HG02623 (cell line): Measurements from ENCODE around the gene CAPS.
"Not testable (repeated sequence)": the region's sequence is repeated elsewhere in the genome, so short reads cannot be mapped to it uniquely, and the experiment has no call there.

Experiments used
- ATAC-seq: cut with Tn5 transposase; IDR thresholded peaks from one replicate; pipeline ENCODE4 v1.9.1; 2021; ENCODE audit warnings: moderate library complexity; ENCODE audit not compliant: unreplicated experiment

The CAPS gene

DNA sequence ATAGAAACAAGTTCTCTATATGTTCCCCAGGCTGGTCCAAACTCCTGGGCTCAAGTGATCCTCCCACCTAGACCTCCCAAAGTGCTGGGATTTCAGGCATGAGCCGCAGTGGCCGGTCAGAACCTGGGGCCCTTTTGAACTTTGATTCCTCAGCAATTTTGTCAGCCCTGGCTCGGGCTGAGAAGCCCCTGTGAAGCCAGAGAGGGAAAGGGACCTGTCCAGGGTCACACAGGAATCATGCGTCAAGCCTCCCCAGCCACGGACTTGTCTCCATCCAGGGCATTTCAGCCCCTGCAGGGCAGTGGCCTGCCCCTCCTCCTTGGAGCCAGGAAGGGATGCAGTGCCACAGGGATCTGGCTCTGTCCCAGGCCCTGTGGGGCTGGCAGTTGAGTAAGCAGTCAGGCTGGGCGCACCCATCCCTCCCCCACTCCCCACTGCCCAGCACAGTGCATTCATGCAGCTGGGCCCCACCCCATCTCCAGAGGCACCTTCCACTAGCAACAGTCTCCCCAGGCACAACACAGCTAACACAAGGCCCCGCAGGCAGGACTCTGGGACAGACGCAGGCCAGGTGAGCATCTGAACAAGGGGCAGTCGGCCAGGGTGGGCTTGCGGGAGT is at the start of gene CAPS:
Gene CAPS (plus strand): TSS at position 516 of the 619 bp plus-strand sequence. CDS start 153 bp downstream, outside the sequence.
- no peak for ATAC-seq

DNA sequence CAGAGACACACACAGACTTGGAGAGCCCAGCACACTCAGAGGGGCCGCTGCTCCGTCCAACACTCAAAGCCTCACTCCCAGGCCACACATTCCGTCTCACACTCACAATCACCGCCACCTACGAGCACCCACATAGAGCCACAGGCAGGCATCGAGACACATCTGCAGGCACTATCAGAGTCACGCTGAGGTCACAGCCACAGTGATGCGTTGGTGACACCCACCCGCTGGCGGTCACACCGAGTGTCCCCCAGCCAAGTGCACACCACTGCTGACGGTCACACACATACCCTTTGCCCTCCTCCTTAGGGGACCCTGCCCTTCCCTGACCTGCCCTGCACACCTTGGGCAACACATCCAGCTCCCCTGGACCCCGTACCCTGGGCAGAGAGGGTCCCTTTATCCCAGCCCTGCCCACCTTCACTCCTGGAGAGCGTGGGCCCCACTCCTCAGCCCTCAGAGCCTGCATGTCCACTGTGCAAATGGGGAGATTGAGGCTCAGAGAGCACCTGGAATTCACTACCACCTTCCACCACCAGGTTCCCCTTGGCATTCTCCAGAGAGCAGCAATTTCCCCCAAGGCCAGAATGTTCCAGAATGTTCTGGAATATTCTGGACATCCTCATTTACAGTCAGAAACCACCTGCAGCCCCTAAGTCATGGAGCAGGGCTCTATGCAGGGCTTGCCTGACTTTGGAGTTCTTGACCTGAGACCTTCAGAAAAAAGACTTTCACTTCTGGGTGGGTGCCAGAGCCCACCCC is 49.1 kb upstream of the CAPS start:
- no peak for ATAC-seq

DNA sequence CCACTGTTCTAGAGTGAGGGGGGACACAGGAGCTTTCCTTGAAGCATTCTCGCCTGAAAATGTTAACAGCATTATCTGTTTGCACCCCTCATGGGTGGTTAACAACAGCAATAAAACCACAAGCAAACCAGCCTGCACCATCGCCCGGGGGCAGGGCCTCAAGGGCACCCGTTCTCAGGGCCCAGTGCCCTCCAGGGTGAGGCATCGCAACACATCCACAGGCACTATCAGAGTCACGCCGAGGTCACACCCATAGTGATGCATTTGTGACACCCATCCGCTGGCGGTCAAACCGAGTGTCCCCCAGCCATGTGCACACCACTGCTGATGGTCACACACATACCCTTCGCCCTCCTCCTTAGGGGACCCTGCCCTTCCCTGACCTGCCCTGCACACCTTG is 48.3 kb upstream of the CAPS start:
- no peak for ATAC-seq

DNA sequence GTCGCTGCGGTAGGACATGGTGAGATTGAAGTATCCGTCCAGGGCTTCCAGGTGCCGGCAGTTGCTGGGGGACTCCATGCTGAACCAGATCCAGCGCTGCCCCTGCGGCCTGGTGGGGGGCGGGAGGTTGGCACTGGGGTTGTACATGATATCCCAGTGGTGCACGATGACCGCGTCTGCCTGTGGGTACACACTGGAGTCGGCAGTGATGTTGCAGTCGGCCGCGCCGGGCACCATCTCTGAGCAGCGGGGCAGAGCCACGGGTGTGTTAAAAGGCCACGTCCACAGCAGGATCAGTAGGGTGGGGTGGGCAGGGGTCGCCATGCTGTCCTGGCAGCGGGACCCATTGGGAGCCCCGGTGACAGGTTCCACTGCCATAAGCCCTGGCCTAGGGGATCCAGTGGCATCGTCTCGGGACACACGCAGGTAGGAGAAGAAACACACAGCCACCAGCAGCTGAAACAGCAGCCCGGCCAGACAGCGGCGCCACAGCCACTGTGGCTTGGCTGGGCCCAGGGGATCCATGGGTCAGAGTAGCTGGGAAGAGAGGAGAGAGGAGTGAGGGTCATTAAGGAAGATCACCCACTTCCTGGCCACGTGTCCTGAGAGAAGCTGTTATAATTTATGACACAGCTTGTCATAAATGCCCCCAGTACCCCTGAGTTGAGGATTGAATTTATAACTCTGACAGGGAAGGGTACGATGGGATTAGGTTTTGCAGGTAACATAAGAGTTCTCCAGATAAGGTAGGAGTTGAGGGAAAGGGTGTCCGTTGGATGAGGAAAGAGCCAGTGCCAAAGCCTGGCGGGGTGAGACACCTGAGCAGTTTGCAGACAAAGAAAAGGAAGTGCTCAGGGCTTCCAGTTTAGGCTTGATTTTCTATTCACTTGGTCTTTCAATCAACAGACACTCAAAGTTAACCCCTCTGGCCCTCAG is 46.6 kb upstream of the CAPS start:
- ATAC-seq = no peak

DNA sequence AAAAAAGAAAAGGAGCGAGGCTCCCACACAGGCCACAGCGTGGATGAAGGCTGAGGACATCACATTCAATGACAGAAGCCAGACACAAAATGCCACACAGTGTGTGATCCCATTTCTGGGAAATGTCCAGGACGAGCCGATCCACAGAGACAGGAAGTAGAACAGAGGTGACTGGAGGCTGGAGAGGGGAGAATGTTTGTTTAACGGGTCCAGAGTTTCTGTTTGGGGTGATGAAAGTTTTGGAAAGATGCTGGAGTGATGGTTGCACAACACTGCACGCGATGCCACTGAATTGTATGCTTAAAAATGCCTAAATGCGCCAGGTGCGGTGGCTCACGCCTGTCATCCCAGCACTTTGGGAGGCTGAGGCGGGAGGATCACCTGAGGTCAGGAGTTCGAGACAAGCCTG is 43.1 kb upstream of the CAPS start:
- ATAC-seq = no peak

DNA sequence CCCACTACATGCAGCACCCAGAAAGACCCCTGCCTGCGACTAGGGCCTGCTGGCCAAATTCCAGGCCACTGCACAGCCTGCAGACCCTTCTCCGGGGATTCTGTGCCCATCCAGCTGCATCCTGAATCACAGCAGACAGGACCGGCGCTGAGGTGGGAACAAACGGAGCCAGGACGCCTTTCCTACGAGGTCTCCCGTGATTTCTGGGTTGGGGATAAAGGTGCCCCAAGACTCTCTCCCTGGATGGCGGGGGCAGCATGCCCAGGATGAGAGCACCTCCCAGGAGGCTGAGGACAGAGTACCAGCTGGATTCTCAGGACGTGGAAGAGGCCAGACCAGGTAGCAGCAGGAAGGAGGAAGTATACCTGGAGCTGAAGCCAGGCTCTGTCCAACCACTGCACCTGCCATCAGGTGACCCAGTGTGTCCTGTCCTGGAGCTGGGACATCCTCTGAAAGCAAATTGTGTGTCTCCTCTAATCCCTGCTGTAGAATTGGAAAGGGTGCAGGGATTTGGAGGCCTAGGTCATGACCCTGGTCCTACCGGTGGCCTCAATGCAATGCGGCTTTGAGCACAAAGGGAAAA is 40.3 kb upstream of the CAPS start:
- ATAC-seq = no peak

DNA sequence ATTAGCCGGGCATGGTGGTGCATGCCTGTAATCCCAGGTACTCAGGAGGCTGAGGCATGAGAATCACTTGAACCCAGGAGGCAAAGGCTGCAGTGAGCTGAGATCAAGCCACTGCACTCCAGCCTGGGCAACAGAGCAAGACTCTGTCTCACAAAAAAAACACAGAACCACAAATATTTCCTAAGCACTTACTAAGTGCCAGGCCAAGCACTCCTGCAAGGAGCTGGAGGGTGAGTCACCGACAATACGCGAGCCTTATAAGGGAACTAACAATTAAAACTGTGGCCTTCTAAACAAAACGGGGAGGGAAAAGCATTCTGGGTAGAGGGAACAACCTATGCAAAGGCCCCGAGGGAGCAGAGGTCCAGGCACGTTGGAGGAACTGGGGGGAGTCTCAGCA is 39.6 kb upstream of the CAPS start:
- not testable (repeated sequence) for ATAC-seq

DNA sequence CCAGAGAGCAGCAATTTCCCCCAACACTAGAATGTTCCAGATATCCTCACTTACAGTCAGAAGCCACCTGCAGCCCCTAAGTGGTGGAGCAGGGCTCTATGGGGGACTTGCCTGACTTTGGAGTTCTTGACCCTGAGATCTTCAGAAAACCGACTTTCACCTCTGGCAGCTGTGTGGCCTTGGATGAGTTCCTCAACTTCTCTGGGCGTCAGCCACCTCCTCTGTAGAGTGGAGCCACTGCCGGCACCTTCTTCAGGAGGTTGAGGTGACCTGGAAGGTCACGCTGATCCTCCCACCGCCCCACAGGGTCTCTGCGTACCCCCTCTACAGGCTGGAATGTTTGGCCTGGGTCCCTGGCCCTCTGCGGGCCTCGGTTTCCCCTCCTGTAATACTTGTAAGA is 36.6 kb upstream of the CAPS start:
- ATAC-seq = no peak

DNA sequence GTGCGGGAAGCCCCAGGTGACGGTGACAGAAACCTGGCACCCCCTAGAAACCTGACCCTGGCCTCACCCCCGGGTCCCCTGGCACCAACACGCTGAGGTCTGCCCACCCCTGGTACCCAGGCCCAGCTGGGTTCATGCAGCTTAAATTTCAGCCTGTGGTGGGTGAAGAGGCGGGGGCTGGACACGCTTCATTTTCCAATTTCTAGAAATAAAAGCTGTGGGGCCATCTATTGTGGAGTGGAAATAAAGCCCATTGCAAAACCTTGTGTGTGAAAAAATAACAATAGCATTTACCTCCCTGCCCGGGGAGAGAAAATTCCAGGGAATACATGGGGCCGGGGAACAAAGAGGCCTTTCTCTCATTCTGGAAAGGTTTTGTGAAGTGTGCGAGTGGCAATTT is 36.2 kb upstream of the CAPS start:
- ATAC-seq = no peak

DNA sequence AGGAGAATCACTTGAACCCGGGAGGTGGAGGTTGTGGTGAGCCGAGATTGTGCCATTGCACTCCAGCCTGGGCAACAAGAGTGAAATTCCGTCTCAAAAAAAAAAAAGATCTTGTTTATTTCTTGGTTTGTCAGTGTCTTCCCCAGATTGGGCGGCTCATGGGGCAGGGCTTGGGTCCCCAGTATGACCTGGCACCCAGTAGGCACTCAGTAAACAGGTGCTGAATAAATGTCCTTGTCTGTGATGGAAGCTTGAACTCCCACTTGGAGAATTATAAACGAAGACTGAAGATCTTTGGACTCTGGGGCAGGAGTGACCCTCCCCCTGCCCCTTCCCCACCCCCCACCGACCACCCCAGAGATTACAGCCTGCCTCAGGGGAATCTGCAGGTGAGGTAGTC is 33.9 kb upstream of the CAPS start:
- ATAC-seq = no peak

DNA sequence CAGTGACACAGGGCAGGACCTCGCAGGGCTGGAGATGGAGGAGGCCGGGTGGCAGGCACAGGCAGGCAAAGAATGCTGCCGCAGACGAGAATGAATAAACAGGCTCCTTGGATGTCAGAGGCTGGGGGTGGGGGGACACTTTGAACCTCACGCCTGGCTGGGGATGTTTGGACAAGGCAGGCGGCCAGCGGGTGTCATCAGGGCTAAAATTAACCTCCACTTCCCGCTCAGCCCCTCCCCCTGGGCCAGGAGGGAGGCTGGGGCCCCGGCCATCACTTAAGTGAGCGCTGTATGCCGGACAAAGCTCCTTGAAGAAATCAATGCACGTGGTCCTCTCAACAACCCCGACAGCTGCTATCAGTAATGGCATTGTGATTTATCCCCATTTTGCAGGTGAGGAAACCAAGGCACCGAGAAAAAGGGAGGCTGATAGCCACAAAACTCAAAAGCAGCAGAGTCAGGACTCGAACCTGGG is 33.4 kb upstream of the CAPS start:
- ATAC-seq = no peak

DNA sequence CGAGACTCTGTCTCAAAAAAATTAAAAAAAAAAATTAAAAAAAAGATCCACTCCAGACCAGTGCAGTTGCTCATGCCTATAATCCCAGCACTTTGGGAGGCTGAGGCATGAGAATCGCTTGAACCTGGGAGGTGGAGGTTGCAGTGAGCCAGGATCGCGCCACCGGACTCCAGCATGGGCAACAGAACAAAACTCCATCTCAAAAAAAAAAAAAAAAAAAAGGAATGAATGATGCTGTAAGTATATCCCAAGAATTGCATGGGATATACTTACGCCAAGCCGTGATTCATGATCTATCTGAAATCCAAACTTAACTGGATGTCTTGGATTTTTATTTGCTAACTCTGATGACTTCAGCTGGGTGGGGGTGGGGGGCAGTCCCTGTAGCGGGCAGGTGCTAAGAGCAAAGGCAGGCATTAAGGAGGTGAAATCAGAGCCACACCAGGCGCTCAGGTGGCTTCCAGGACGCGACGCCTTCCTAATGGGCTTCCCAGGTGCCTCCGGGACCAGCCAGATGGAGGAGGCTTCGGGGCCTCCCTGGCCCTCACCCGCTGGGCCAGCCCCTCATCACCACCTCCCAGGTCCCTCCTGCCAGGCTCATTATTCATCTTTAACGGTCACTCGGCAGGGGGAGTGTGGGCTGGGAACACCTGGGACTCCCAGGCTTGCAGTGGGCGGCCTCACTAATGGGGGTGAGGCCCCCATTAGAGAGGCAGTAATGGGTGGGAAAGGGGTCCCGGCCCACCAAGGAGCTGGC is 32.3 kb upstream of the CAPS start:
- no peak for ATAC-seq

DNA sequence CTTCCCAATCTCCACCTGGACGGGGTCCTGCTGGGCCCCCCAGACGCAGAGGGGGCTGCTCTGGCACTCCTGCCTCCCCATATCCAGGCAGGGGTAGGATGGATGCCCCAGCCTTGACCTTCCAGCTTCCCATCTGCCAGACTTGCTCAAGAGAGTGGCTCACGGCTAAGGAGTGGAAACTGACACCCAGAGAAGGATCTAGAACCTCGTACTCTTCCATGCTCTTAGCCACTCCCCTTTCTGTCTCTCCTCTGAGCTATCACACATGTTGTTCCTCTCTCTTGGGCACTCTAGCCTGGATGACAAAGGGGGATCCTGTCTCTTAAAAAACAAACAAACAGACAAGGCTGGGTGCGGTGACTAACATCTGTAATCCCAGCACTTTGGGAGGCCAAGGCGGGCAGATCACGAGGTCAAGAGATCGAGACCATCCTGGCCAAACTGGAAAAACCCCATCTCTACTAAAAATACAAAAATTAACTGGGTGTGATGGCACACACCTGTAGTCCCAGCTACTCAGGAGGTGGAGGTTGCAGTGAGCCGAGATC is 31.6 kb upstream of the CAPS start:
- no peak for ATAC-seq

DNA sequence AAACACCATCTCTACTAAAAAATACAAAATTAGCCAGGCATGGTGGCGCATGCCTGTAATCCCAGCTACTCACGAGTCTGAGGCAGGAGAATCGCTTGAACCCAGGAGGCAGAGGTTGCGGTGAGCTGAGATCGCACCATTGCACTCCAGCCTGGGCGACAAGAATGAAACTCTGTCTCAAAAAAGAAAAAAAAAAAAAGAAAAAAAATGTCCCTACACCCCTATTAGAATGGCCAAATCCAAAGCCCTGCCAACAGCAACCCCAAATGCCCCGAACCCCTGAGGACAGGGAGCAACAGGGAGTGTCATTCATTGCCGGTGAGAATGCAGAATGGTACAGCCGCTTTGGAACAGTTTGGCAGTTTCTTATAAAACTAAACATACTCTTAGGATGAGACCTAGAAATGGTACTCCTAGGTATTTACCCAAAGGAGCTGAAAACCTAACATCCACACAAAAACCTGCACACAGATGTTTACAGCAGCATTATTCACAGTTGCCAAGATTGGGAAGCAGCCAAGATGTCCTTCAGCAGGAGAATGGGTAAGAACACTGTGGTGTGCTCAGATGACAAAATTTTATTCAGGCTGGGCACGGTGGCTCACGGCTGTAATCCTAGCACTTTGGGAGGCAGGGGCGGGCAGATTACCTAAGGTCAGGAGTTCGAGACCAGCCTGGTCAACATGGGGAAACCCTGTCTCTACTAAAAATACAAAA is 30.7 kb upstream of the CAPS start:
- ATAC-seq = not testable (repeated sequence)

DNA sequence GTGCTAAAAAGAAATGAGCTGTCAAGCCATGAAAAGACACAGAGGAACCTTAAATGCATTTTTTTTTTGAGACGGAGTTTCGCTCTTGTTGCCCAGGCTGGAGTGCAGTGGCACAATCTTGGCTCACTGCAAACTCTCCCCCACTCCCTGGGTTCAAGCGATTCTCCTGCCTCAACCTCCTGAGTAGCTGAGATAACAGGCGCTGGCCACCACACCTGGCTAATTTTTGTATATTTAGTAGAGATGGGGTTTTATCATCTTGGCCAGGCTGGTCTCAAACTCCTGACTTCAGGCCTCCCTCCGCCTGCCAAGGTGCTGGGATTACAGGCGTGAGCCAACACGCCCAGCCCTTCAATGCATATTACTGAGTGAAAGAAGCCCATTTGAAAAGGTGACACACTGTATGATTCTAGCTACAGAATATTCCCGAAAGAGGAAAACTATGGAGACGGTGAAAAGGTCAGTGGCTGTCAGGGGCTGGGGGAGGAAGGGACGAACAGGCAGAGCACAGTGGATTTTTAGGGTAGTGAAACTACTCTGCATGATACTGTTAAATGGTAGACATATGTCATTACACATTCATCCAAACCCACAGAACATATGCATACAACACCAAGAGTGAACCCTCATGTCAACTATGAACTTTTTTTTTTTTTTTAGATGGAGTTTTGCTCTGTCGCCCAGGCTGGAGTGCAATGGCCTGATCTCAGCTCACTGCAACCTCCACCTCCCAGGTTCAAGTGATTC is 29.8 kb upstream of the CAPS start:
- ATAC-seq = not testable (repeated sequence)

DNA sequence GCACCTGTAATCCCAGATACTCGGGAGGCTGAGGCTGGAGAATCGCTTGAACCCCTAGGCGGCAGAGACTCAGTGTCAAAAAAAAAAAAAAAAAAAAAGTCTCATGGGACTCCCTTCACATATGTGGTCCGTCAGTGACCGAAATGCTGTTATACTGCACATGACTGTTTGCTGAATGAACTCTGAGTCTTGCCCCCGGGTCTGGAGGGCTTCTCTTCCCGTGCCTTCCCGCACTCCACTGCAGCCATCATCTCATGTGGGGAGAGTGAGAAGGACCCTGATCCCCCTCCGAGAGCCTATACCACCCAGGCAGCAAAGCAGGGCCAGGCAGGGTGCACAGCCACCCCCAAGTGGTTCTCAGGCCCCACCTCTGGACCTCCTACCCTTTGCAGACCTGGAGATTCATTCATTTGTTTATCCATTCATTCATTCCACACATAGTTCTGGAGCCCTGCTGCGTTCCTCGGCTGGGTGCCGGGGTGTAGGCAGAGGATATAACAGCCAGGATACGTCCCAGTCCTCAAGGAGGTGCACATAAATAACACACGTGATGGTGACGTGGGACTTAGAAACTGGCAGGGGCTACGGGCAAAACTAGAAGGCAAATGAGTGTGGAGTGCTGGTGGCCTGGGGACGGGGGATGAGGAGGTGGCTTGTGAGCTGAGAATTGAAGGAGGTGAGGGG is 24.6 kb upstream of the CAPS start:
- ATAC-seq = no peak

DNA sequence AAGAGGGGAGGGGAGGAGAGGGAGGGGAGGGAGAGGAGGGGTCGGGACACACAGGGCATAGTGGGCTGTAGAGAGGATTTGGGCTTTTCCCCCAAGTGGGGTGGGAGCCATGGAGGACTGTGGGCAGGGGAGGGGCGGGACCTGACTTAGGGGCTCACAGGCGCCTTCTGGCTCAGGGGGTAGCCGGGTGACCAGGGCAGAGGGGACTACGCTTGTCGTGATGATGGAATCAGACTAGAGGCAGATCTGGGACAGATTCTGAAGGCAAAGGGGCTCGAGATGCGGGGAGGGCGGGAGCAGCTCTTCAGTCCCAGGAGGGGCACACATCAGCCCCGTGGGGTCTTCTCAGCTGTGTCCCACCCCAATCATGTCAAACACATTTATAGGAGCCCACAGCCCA is 24.0 kb upstream of the CAPS start:
- no peak for ATAC-seq

DNA sequence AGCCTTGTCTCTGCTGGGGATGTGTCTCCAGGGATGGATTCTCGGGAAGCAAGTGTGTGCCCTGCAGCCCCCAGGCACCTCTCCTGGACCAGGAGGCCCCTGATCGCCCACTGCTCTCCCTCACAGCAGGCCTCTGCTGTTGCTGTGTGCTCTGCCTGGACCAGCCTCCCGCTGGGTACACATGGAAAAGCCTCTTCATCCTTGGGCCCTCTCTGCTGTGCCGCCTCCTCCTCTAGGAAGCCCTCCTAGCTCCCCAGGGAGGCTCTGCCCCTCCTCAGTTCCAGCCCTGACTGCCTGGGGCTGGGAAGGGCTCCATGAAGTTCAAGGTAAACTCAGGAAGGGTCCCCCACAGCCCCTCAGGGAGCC is 22.5 kb upstream of the CAPS start:
- no peak for ATAC-seq
